Stimulated activated CD4-positive, alpha-beta T cell treated with anti-CD3 and anti-CD28 coated beads, Interleukin-1b, Interleukin-23, amount 100 ng/mL, for 48 hours (primary cell): Measurements from ENCODE around the gene RGS9BP.
A peak's percentile ranks its signal among the peaks of the same experiment; 100 is the strongest.
"Not testable (repeated sequence)": the region's sequence is repeated elsewhere in the genome, so short reads cannot be mapped to it uniquely, and the experiment has no call there.

Experiments used
- DNase-seq: peaks from one replicate; pipeline ENCODE4 v3.0.0-alpha.2; 2020

RGS9BP gene, protein sequence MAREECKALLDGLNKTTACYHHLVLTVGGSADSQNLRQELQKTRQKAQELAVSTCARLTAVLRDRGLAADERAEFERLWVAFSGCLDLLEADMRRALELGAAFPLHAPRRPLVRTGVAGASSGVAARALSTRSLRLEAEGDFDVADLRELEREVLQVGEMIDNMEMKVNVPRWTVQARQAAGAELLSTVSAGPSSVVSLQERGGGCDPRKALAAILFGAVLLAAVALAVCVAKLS

GRCh38 chr19:32675720-32676185, at the start of gene RGS9BP:
RGS9BP (plus strand) TSS chr19:32675848; CDS start chr19:32676264, 416 bp downstream.
- DNase-seq = peak; percentile 61

DNA sequence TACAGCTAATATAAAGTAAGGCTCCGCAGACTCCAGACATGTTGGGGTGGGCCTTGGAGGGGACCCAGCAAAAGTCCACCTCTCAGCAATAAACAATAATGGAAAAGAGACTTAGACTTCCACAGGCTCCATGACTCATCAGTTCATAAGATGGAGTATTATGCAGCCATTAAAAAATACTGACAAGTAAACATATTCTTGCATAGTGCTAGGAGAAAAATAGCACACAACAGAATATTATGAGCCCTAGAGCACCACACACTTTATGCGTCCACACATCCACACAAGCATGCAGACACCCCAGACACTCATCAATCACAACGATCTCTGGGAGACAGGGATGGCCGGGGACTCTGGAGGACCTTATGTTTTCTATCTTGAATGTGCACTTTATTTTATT, 48.7 kb upstream of the RGS9BP start:
- DNase-seq = no peak

- no peak for DNase-seq
Observed at GRCh38 chr19:32627714-32628270, 47.9 kb upstream of the RGS9BP start.

GRCh38 chr19:32630338-32630737, 45.3 kb upstream of the RGS9BP start:
- DNase-seq = no peak

DNA sequence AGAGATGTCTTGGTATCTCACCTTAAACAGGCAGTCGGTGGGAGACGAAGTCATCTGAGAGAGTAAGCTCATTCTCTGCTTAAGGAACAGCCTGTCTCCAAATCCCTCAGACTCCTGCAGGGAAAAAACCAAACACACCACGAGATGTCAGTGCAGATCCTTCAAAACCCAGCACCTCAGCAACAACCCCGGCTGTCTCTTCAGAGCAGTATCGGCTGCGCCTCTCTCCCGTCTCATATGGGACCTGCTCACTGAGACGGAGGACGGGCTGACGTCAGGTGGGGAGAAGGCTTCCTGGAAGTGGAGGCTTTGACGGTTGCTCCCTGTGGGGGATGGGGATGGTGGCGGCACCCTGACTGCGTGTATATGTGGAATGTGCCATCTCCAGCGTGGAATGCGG, 44.3 kb upstream of the RGS9BP start:
- no peak for DNase-seq

DNA sequence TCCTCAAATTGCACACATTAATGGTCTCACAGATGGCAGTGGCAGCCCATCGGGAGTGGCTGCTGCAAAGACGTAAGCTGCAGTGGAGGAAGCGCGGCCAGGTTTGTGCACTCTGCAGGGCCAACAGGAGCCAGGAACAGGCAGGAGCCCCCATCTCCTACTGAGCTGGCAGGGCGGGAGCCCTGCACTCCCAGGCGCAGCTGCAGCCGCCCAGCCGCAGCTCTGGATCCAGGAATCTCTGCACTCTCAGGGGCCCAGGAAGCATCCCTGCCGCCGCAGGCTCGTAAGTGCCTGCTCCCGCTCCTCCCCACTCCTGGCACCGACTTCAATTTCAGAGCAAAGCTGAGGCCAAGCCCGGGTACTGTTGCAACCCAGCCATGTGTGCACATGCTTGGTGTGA, 38.2 kb upstream of the RGS9BP start:
- DNase-seq = no peak

DNA sequence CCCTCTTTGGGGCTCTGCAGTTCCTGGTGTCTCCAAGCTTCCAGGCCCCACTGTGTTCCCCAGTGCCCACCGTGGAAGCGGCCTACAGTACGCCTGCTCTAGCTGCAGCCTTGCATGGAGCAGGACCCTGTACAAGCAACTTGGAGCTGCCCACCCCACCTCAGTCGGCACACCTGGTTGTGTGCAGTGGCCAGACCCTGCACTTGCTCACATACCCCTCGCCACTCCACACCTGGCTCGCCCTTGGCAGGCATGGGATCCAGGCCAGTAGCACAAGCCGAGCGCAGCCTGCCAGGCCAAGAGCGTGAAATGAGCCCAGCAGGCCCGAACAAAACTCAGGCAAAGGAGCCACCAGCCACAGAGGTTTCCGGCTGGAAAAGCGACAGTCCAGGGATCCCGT, 37.0 kb upstream of the RGS9BP start:
- DNase-seq = no peak

GRCh38 chr19:32642771-32643170, 32.9 kb upstream of the RGS9BP start:
- DNase-seq = peak; percentile 77

GRCh38 chr19:32646556-32646955, 29.1 kb upstream of the RGS9BP start:
- no peak for DNase-seq

- DNase-seq = no peak
Observed at GRCh38 chr19:32647361-32647760, 28.3 kb upstream of the RGS9BP start.

DNA sequence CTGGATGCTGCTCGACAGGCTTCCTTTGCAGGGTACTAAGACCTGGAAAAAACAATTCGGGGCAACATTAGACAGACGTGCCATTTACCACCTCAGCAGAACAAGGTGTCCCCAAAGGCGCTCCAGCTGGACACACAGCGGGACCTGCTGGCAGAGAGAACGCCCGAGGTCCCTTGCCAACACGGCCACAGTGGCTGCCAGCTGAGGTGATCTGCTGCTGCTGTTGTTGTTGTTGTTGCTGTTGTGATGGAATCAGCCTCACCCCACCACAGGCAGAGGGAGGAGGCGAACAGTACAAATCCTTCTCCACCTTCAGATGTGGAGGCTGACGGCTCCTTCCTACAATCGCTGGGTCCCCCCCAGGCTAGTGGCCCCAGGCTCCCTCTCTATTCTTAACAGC, 25.9 kb upstream of the RGS9BP start:
- no peak for DNase-seq

GRCh38 chr19:32650671-32651070, 25.0 kb upstream of the RGS9BP start:
- DNase-seq = no peak

GRCh38 chr19:32651729-32652140, 23.9 kb upstream of the RGS9BP start:
- no peak for DNase-seq

DNA sequence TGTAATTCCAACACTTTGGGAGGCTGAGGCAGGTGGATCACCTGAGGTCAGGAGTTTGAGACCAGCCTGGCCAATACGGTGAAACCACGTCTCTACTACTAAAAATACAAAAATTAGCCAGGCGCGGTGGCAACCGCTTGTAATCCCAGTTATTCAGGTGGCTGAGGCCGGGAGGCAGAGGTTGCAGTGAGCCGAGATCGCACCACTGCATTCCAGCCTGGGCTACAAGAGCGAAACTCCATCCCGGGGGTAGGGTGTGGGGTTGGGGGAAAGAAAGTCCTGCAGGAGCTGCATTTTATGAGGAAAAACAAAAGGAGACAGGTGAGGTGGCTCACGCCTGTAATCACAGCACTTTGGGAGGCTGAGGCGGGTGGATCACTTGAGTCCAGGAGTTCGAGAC, 23.3 kb upstream of the RGS9BP start:
- DNase-seq = not testable (repeated sequence)

GRCh38 chr19:32652894-32653598, 22.6 kb upstream of the RGS9BP start:
- no peak for DNase-seq

DNA sequence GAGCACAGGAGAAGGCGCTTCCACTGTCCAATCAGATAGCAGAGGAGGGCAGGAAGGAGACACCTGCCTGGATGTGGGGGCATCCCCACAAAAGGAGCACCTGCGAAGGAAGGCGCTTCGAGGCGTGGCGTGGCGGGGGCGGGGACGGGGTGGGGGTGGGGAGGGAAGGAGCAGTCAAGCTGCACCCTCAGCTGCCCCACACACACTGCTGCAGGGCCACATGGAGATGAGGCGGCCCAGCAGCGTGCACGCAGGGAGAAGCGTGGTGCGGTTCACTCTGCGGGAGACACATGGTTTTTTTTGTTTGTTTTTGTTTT, 22.1 kb upstream of the RGS9BP start:
- DNase-seq = no peak

DNA sequence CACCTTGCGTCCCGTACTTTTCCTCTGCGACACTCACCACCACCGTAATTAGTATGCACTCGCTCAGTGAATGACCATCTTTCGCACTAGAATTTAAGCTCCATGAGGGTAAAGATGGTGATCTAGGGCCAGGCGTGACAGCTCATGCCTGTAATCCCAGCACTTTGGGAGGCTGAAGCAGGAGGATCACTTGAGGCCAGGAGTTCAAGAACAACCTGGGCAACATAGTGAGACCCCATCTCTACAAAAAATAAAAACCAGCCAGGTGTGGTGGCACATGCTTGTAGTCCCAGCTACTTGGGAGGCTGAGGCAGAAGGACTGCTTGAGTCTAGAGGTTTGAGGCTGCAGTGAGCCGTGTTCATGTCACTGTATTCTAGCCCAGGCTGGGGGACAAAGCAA, 19.3 kb upstream of the RGS9BP start:
- not testable (repeated sequence) for DNase-seq

DNA sequence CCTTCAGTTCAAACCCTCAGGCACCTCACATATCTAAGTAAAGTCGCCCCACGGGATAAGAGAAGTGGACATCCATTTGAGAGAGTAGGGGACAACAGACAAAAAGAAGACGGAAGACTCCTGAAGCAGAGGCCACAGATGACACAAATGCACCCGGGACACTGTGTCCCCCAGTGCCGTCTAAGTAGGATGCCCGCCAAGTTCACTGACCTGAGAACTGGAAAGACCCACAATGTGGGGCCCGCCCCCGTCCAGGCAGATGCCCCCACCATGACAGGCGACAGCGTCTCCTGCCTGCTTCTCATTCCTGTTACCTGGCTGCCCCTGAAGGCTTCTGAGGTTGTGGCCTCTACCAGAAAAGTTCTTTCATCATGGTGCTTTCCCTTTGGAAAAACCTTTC, 17.6 kb upstream of the RGS9BP start:
- DNase-seq = no peak

DNA sequence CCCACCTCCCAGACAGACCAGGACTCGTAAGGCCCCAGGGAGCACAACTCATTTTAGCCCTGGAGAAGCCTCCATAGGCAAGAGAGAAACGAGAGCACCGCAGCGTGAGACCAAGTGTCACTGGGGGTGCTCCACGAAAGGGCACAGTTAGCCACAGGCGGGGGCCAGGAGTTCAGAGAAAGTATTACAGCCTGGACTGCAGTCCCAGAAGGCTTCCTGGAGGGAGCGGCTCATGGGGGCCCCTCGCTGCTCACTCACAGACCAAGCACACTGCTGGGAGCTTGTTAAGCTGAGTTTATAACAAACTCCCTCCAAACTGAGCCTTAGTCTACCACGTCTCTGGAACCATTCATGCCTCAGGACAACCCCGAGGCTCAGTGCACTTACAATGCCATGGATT, 17.1 kb upstream of the RGS9BP start:
- DNase-seq = no peak

- no peak for DNase-seq
Observed at GRCh38 chr19:32661318-32661717, 14.3 kb upstream of the RGS9BP start.

GRCh38 chr19:32662186-32662585, 13.5 kb upstream of the RGS9BP start:
- no peak for DNase-seq

DNA sequence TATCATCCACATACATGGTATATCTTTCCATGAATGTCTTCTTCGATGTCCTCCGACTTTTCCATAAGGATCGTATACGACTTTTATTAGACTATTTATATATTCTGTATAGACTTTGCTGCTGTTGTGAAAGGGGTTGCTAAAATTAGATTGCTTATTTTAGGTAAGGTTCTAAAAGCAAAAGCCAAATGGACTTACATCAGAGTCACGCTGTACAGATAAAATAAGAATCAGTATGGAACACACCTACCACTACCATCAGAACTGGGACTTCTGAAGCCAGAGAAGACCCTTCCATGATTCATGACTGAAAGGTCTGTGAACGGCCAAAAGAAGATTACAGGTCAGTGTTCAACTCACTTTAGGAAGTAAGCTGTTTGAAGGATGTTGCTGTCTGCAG, 9.6 kb upstream of the RGS9BP start:
- no peak for DNase-seq

- no peak for DNase-seq
Observed at GRCh38 chr19:32669310-32669709, 6.3 kb upstream of the RGS9BP start.

DNA sequence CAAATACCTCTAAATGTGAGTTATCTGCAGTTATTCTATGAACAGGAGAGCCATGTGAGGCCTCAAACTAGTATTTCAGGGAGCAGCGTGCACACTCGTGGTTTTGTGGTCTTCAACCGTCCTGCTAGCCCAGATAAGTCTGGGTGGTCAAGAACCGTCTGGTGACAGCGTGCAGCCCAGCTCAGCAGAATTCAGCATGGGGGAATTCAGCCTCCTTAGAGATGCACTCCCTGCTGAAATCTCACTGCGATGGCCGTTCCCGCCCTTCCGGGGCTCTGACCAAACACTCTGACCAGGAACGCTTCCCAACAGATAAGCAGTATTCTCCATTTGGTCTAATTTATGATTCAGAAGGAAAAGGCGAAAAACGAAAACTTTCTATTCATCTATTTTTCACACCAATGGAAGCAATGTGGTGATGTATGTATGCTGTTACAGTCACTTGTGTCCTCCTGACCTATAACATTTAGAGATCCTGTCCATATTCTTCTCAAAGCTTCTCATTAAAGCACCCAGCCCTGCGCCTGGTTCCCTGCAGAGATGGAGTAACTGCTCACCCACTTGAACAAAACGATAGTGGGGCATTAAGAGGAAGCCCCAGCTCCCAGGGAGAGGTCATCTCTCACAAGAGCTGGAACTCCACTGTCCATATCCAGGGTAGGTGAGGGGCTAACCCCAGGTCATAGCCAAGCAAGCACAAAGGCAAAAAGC, 3.6 kb upstream of the RGS9BP start:
- no peak for DNase-seq
